PC-9 (cell line): ENCODE measurements around the gene RPL19. TPM values are rescaled to one million over a fixed set of nuclear protein-coding genes. Genes with fewer than 3 reads are reported as not detected.

Experiments used
- BruUV-seq: library from RNA; stranded (reverse); fragments of 400-500 nt; replicated peaks from 2 replicates; lab custom pipeline; 2021; lab: Mats Ljungman, UMichigan
- CTCF ChIA-PET: fragments of 300-600 bp; sonication (Branson Sonifier 250); formaldehyde crosslinking; loops from one replicate; lab custom pipeline; 2022; ENCODE audit warnings: antibody characterized with exemption; lab: Charles Lee
- POLR2A ChIA-PET: fragments of 300-600 bp; sonication (Branson Sonifier 250); formaldehyde crosslinking; loops from one replicate; lab custom pipeline; 2022; ENCODE audit warnings: antibody characterized with exemption; ENCODE audit not compliant: unreplicated experiment; lab: Charles Lee
- DNase-seq, 2 experiments: peaks; one replicate each; pipeline versions ENCODE4 v3.0.0 to v3.0.0-alpha.2; 2015 to 2022; ENCODE audit warnings: mixed read lengths in 1 of 2
- H2AFZ ChIP-seq: fragments of 200-600 bp; sonication (generic); 2 replicates; pipeline ENCODE4 v1.8.1; 2017; ENCODE audit warnings: antibody characterized with exemption
- H3F3A ChIP-seq: fragments of 200-600 bp; sonication (generic); 2 replicates; pipeline ENCODE4 v1.8.1; 2017; ENCODE audit warnings: antibody characterized with exemption, mild to moderate bottlenecking, low read depth; ENCODE audit not compliant: insufficient read depth
- H3K27ac ChIP-seq: fragments of 200-600 bp; sonication (generic); 2 replicates; pipeline ENCODE4 v1.6.1; 2016; ENCODE audit warnings: mixed run types
- H3K27me3 ChIP-seq: fragments of 200-600 bp; sonication (generic); 2 replicates; pipeline ENCODE4 v1.6.1; 2016; ENCODE audit warnings: low read depth, mixed run types; ENCODE audit not compliant: insufficient read depth
- H3K36me3 ChIP-seq: fragments of 200-600 bp; sonication (generic); 2 replicates; pipeline ENCODE4 v1.6.1; 2016; ENCODE audit warnings: low read depth, mixed run types
- H3K4me1 ChIP-seq: fragments of 200-600 bp; sonication (generic); replicated peaks from 2 replicates; pipeline ENCODE4 v1.6.1; 2016; ENCODE audit warnings: mixed run types; ENCODE audit not compliant: insufficient read depth
- H3K4me2 ChIP-seq: fragments of 200-600 bp; sonication (generic); 2 replicates; pipeline ENCODE4 v1.6.1; 2017; ENCODE audit warnings: mixed run types
- H3K4me3 ChIP-seq: fragments of 200-600 bp; sonication (generic); 2 replicates; pipeline ENCODE4 v1.6.1; 2016; ENCODE audit warnings: mixed run types
- H3K79me2 ChIP-seq: fragments of 200-600 bp; sonication (generic); 2 replicates; pipeline ENCODE4 v1.6.1; 2017; ENCODE audit warnings: low read depth, mixed run types
- H3K9me2 ChIP-seq: fragments of 200-600 bp; sonication (generic); 2 replicates; pipeline ENCODE4 v1.8.1; 2017; ENCODE audit warnings: mild to moderate bottlenecking; ENCODE audit not compliant: insufficient read depth
- H3K9me3 ChIP-seq: fragments of 200-600 bp; sonication (generic); 2 replicates; pipeline ENCODE4 v1.8.1; 2016; ENCODE audit warnings: low read depth; ENCODE audit not compliant: insufficient read depth
- H4K20me1 ChIP-seq: fragments of 200-600 bp; sonication (generic); 2 replicates; pipeline ENCODE4 v1.8.1; 2017; ENCODE audit not compliant: insufficient read depth
- CTCF ChIP-seq: fragments of 200-600 bp; sonication (generic); conservative IDR thresholded peaks from 2 replicates; pipeline ENCODE4 v1.6.1; 2017; ENCODE audit warnings: mixed run types, antibody characterized with exemption, mild to moderate bottlenecking, moderate library complexity
- EZH2 ChIP-seq: fragments of 200-600 bp; sonication (generic); IDR thresholded peaks from 2 replicates; pipeline ENCODE4 v1.8.0; 2017; ENCODE audit warnings: antibody characterized with exemption, low read depth
- intact Hi-C: fragments of 100-400 bp; cut with micrococcal nuclease; formaldehyde crosslinking; loops from one replicate; pipeline ENCODE4 v1.10.0; 2022; ENCODE audit not compliant: unreplicated experiment
- total RNA-seq: library from RNA; stranded (reverse); gene quantifications from 2 replicates; pipeline ENCODE4 v1.2.3, GENCODE V29; 2021

RPL19 gene
- total RNA-seq, 1 experiment from 2014 or later = 1,670 TPM

DNA sequence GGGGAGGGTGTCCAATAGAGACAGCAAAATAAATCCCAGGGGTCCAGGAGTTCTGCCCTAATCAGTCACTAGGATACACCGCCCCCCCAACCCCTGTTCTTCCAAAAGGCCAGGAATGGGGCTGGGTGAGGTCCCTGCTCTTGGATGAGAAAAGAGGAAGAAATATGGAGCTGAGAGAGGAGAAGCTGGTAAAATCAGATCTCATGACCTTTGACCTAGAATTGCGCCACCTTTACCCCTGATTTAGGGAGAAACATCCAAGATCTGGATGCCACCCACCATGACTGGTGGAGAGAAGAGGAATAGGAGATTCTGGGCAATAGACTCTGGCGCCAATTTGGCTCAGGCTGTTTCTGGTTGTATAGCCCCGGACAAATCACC lies 1.9 kb upstream of the RPL19 start:
- peaks cover 37% of the 10 kb centered on the region for H3K4me1 ChIP-seq
- ChIA-PET CTCF (no interaction called here), POLR2A (interaction anchor here (0.7 kb wide), 1 partner anchor 344 kb away, joined by 4 read pairs; no protein-coding TSS in a partner anchor)
- peaks cover 26% of the 10 kb centered on the region for H3K36me3 ChIP-seq
- H3K27ac ChIP-seq = no peak overlapping the region
- no peaks in the 10 kb centered on the region for H3K27me3 ChIP-seq
- H3K4me3 ChIP-seq = peak overlapping the region; percentile 92; the same call in 1 of the 2 replicates
- no peak for TF ChIP-seq EZH2
- TF ChIP-seq CTCF = no peak
- H4K20me1 ChIP-seq = peaks cover 21% of the 10 kb centered on the region
- no peak for DNase-seq
- no peaks in the 10 kb centered on the region for H3K9me2 ChIP-seq
- peak overlapping the region; percentile 90 for H3K4me2 ChIP-seq
- peaks cover 43% of the 10 kb centered on the region for H3K79me2 ChIP-seq
- no peak overlapping the region for H2AFZ ChIP-seq
- no TSS peak for BruUV-seq
- no peaks in the 10 kb centered on the region for H3K9me3 ChIP-seq
- intact Hi-C loops = no loop called here
- H3F3A ChIP-seq = peaks cover 52% of the 10 kb centered on the region

DNA sequence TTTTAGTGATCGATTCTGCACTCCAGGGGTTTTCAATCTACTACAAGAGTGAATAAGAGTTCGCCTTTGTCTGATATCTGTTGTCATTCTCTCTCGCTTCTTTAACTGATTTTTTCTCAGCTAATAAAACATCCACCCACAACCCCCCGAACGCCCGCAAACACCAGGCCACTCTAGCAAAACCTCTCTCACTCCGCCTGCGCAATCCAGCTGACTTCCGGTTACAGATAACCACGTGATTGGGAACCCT lies 338 bp upstream of the RPL19 start:
- intact Hi-C loops = no loop called here
- ChIA-PET POLR2A (interaction anchor here (0.6 to 1.0 kb wide), 17 partner anchors 9 to 903 kb away, joined by 3 to 22 read pairs (median 7); partner anchors contain the start of genes FBXL20, MED1 and PSMD3), CTCF (interaction anchor here (0.7 to 1.1 kb wide), 4 partner anchors 25 to 531 kb away, joined by 4 to 10 read pairs (median 5); no protein-coding TSS in a partner anchor)
- Histone ChIP-seq H2AFZ (peak overlapping the region; percentile 86), H3K79me2 (peaks cover 47% of the 10 kb centered on the region), H3K4me1 (peaks cover 37% of the 10 kb centered on the region), H3K27ac (peak overlapping the region; percentile 98), H4K20me1 (peaks cover 37% of the 10 kb centered on the region), H3K4me2 (peak overlapping the region; percentile 99), H3K9me2 (no peaks in the 10 kb centered on the region), H3K36me3 (peaks cover 35% of the 10 kb centered on the region), H3K27me3 (no peaks in the 10 kb centered on the region), H3K9me3 (no peaks in the 10 kb centered on the region), H3K4me3 (peak overlapping the region; percentile 76), H3F3A (peaks cover 63% of the 10 kb centered on the region)
- BruUV-seq = no TSS peak
- TF ChIP-seq EZH2 (no peak), CTCF (no peak)
- DNase-seq = peak; percentile 74 to 86

GRCh38 chr17:39200957-39201510 lies 951 bp downstream of the RPL19 start:
- ChIA-PET CTCF (no interaction called here), POLR2A (no interaction called here)
- Histone ChIP-seq H3K9me3 (no peaks in the 10 kb centered on the region), H3K4me3 (peak overlapping the region; percentile 76), H3F3A (peaks cover 76% of the 10 kb centered on the region), H3K9me2 (no peaks in the 10 kb centered on the region), H4K20me1 (peaks cover 42% of the 10 kb centered on the region), H3K36me3 (peaks cover 35% of the 10 kb centered on the region), H3K27ac (peak overlapping the region; percentile 98), H2AFZ (no peak overlapping the region), H3K27me3 (no peaks in the 10 kb centered on the region), H3K79me2 (peaks cover 38% of the 10 kb centered on the region), H3K4me1 (peaks cover 35% of the 10 kb centered on the region), H3K4me2 (peak overlapping the region; percentile 99)
- TF ChIP-seq EZH2 (no peak), CTCF (no peak)
- intact Hi-C loops = no loop called here
- TSS peak; percentile 55 for BruUV-seq
- no peak for DNase-seq
